Neural cell (in vitro differentiated cells): ENCODE measurements around the gene DDTL. TPM values are rescaled to one million over a fixed set of nuclear protein-coding genes. Genes with fewer than 3 reads are reported as not detected.

Source experiments
- H2AFZ ChIP-seq: fragments of 200-600, 300-800 bp; sonication (generic), shearing (Covaris generic); 2 replicates; pipeline ENCODE4 v1.6.0; 2014; ENCODE audit warnings: low read depth, mild to moderate bottlenecking, antibody characterized with exemption, low read length, moderate library complexity
- H3F3A ChIP-seq: fragments of 200-600 bp; shearing (Covaris generic); 2 replicates; pipeline ENCODE4 v1.6.1; 2016; ENCODE audit warnings: mild to moderate bottlenecking, moderate library complexity, mixed read lengths, antibody characterized with exemption, low read length; ENCODE audit not compliant: insufficient read depth, poor library complexity, severe bottlenecking
- H3K27ac ChIP-seq: fragments of 200-600, 300-800 bp; sonication (generic), shearing (Covaris generic); 2 replicates; pipeline ENCODE4 v1.5.1; 2014; ENCODE audit warnings: mild to moderate bottlenecking, low read length, moderate library complexity
- H3K27me3 ChIP-seq: fragments of 300-800, 200-600 bp; sonication (generic), shearing (Covaris generic); 2 replicates; pipeline ENCODE4 v1.6.0; 2014; ENCODE audit warnings: mild to moderate bottlenecking, low read depth, low read length, moderate library complexity; ENCODE audit not compliant: insufficient read depth
- H3K36me3 ChIP-seq: fragments of 300-800, 200-600 bp; sonication (generic), shearing (Covaris generic); 2 replicates; pipeline ENCODE4 v1.5.1; 2014; ENCODE audit warnings: mild to moderate bottlenecking, antibody characterized with exemption, low read length, moderate library complexity; ENCODE audit not compliant: insufficient read depth
- H3K4me2 ChIP-seq: fragments of 300-800, 200-600 bp; sonication (generic), shearing (Covaris generic); 2 replicates; pipeline ENCODE4 v1.6.0; 2014; ENCODE audit warnings: mild to moderate bottlenecking, low read length
- H3K4me3 ChIP-seq: fragments of 300-800, 200-600 bp; sonication (generic), shearing (Covaris generic); 2 replicates; pipeline ENCODE4 v1.5.1; 2014; ENCODE audit warnings: mild to moderate bottlenecking, low read length, moderate library complexity
- H3K79me2 ChIP-seq: fragments of 200-600 bp; shearing (Covaris generic); replicated peaks from 2 replicates; pipeline ENCODE4 v1.6.0; 2014; ENCODE audit warnings: mild to moderate bottlenecking, low read length, moderate library complexity; ENCODE audit not compliant: insufficient read depth
- H3K9ac ChIP-seq: fragments of 300-800, 200-600 bp; sonication (generic), shearing (Covaris generic); 2 replicates; pipeline ENCODE4 v1.6.1; 2016; ENCODE audit warnings: mild to moderate bottlenecking, low read length, mixed read lengths
- H3K9me2 ChIP-seq: fragments of 200-600 bp; shearing (Covaris generic); 2 replicates; pipeline ENCODE4 v1.6.1; 2016; ENCODE audit warnings: mild to moderate bottlenecking, low read length, mixed read lengths; ENCODE audit not compliant: insufficient read depth
- H3K9me3 ChIP-seq: fragments of 200-600, 300-800 bp; sonication (generic), shearing (Covaris generic); 2 replicates; pipeline ENCODE4 v1.6.1; 2016; ENCODE audit warnings: mild to moderate bottlenecking, mixed run types, low read length, moderate library complexity, mixed read lengths
- H4K20me1 ChIP-seq: fragments of 200-600 bp; shearing (Covaris generic); 2 replicates; pipeline ENCODE4 v1.6.1; 2016; ENCODE audit warnings: mild to moderate bottlenecking, mixed run types; ENCODE audit not compliant: insufficient read depth
- CTCF ChIP-seq: fragments of 450-650 bp; IDR thresholded peaks from 2 replicates; pipeline ENCODE4 v1.5.1; 2014; ENCODE audit warnings: antibody characterized with exemption, mild to moderate bottlenecking, moderate library complexity; ENCODE audit not compliant: poor library complexity, severe bottlenecking
- EP300 ChIP-seq: fragments of 450-650 bp; conservative IDR thresholded peaks from 2 replicates; pipeline ENCODE4 v1.6.1; 2014; ENCODE audit warnings: antibody characterized with exemption, mild to moderate bottlenecking, moderate library complexity; ENCODE audit not compliant: poor library complexity, severe bottlenecking
- EZH2 ChIP-seq: fragments of 200-600, 300-800 bp; shearing (Covaris generic), sonication (generic); IDR thresholded peaks from 2 replicates; pipeline ENCODE4 v1.6.1; 2014; ENCODE audit warnings: antibody characterized with exemption, low read length, borderline replicate concordance, mild to moderate bottlenecking; ENCODE audit not compliant: insufficient read depth, poor library complexity, severe bottlenecking
- MXI1 ChIP-seq: fragments of 450-650 bp; conservative IDR thresholded peaks from 2 replicates; pipeline ENCODE4 v1.6.1; 2014; ENCODE audit warnings: antibody characterized with exemption, mild to moderate bottlenecking; ENCODE audit not compliant: poor library complexity, severe bottlenecking
- POLR2AphosphoS5 ChIP-seq: IDR thresholded peaks from 2 replicates; pipeline ENCODE4 v1.6.1; 2012
- RAD21 ChIP-seq: fragments of 450-650 bp; conservative IDR thresholded peaks from 2 replicates; pipeline ENCODE4 v1.6.1; 2014; ENCODE audit warnings: antibody characterized with exemption, mild to moderate bottlenecking, moderate library complexity
- REST ChIP-seq: IDR thresholded peaks from 2 replicates; pipeline ENCODE4 v1.6.1; 2012; ENCODE audit warnings: borderline replicate concordance
- SMC3 ChIP-seq: fragments of 450-650 bp; conservative IDR thresholded peaks from 2 replicates; pipeline ENCODE4 v1.6.1; 2014; ENCODE audit warnings: antibody characterized with exemption, mild to moderate bottlenecking, moderate library complexity; ENCODE audit not compliant: poor library complexity
- TAF1 ChIP-seq: IDR thresholded peaks from 2 replicates; pipeline ENCODE4 v1.6.1; 2012; ENCODE audit warnings: low read depth
- polyA plus RNA-seq: library from polyadenylated mRNA; depleted of rRNA; stranded (reverse); fragments of >200 nt; gene quantifications from 2 replicates; pipeline ENCODE4 v1.2.3, GENCODE V29; 2014

DDTL gene
- polyA plus RNA-seq, 1 donor from 2014 or later: 0.31 TPM

GRCh38 chr22:24002851-24003250, 36.2 kb downstream of the DDTL start:
- Histone ChIP-seq H3K9ac (no peak overlapping the region), H3F3A (no peaks in the 10 kb centered on the region), H3K36me3 (no peaks in the 10 kb centered on the region), H3K4me3 (no peak overlapping the region), H4K20me1 (no peaks in the 10 kb centered on the region), H3K9me3 (no peaks in the 10 kb centered on the region), H2AFZ (no peak overlapping the region), H3K79me2 (no peaks in the 10 kb centered on the region), H3K27me3 (no peaks in the 10 kb centered on the region), H3K9me2 (no peaks in the 10 kb centered on the region), H3K4me2 (no peak overlapping the region), H3K27ac (no peak overlapping the region)
- no peak for TF ChIP-seq REST
- TF ChIP-seq RAD21: no peak
- no peak for TF ChIP-seq SMC3
- no peak for TF ChIP-seq MXI1
- TF ChIP-seq POLR2AphosphoS5: no peak
- no peak for TF ChIP-seq TAF1
- TF ChIP-seq EZH2: no peak
- TF ChIP-seq CTCF: no peak
- no peak for TF ChIP-seq EP300

GRCh38 chr22:24003887-24004286, 37.2 kb downstream of the DDTL start:
- TF ChIP-seq MXI1 (no peak), RAD21 (no peak), POLR2AphosphoS5 (no peak), TAF1 (no peak), SMC3 (no peak), EP300 (no peak), EZH2 (no peak), CTCF (no peak), REST (no peak)
- Histone ChIP-seq H3K27me3 (no peaks in the 10 kb centered on the region), H3K4me2 (no peak overlapping the region), H3K4me3 (no peak overlapping the region), H3F3A (no peaks in the 10 kb centered on the region), H3K9ac (no peak overlapping the region), H2AFZ (no peak overlapping the region), H3K9me2 (no peaks in the 10 kb centered on the region), H3K27ac (no peak overlapping the region), H4K20me1 (no peaks in the 10 kb centered on the region), H3K36me3 (no peaks in the 10 kb centered on the region), H3K9me3 (no peaks in the 10 kb centered on the region), H3K79me2 (no peaks in the 10 kb centered on the region)
